HepG2 (cell line): Measurements from ENCODE around the gene OLR1. TPM values are rescaled to one million over a fixed set of nuclear protein-coding genes. Genes with fewer than 3 reads are reported as not detected.

Experiments
- ATAC-seq: fragments of 200-7000 bp; cut with Tn5 transposase; 3 replicates; pipeline ENCODE4 v1.9.1; 2020; ENCODE audit warnings: mild to moderate bottlenecking, moderate library complexity
- BruUV-seq: library from RNA; stranded (reverse); fragments of 400-500 nt; replicated peaks from 2 replicates; lab custom pipeline; 2021; lab: Mats Ljungman, UMichigan
- CTCF ChIA-PET: fragments of 300-600 bp; formaldehyde crosslinking; extraction: SDS; loops from one replicate; lab custom pipeline; 2021; ENCODE audit warnings: low total read pairs, inconsistent platforms, low intra/inter-chr PET ratio; lab: Yijun Ruan, JAX
- POLR2A ChIA-PET: fragments of 350-600 bp; sonication (Branson Sonifier 250); formaldehyde crosslinking; loops from one replicate; lab custom pipeline; 2020; ENCODE audit warnings: antibody characterized with exemption, inconsistent platforms; lab: Yijun Ruan, JAX
- DNase-seq: peaks from one replicate; pipeline ENCODE4 v3.0.0-alpha.2; 2015; ENCODE audit warnings: low spot score
- FAIRE-seq: peaks from 3 replicates; lab custom pipeline; 2011; peaks lifted over from hg19 to GRCh38; lab: Jason Lieb, UNC
- H2AFZ ChIP-seq: one replicate; pipeline ENCODE4 v1.6.1; 2011; ENCODE audit warnings: low read length, inconsistent platforms
- H3K27ac ChIP-seq: fragments of 300-600 bp; 3 replicates; pipeline ENCODE4 v1.8.0; 2011; ENCODE audit warnings: mixed run types, mild to moderate bottlenecking, mixed read lengths, low read length, inconsistent platforms; ENCODE audit not compliant: insufficient read depth; ENCODE audit errors: extremely low read length
- H3K27me3 ChIP-seq, 2 experiments: fragments of 200-600 bp in 1 of 2; 2 replicates in 1 of 2; 3 replicates in 1 of 2; pipeline versions ENCODE4 v1.6.0 to v1.8.0; 2011; ENCODE audit warnings: low read length in 2 of 2, mild to moderate bottlenecking in 2 of 2, moderate library complexity in 2 of 2, inconsistent platforms in 1 of 2; ENCODE audit not compliant: insufficient read depth in 2 of 2, control insufficient read depth in 1 of 2
- H3K36me3 ChIP-seq, 2 experiments: fragments of 200-600 bp in 1 of 2; replicated peaks in 1 of 2; 2 replicates in 1 of 2; 3 replicates in 1 of 2; pipeline versions ENCODE4 v1.5.1 to v1.8.0; 2011; ENCODE audit warnings: low read length in 2 of 2, inconsistent platforms in 1 of 2; ENCODE audit not compliant: insufficient read depth in 2 of 2, control insufficient read depth in 1 of 2
- H3K4me1 ChIP-seq: 2 replicates; pipeline ENCODE4 v1.5.1; 2012; ENCODE audit warnings: low read length, inconsistent platforms; ENCODE audit not compliant: insufficient read depth
- H3K4me2 ChIP-seq: 2 replicates; pipeline ENCODE4 v1.6.0; 2011; ENCODE audit warnings: low read depth, low read length, inconsistent platforms
- H3K4me3 ChIP-seq, 3 experiments: fragments of 200-600 bp in 1 of 3; sonication (generic), shearing (Covaris generic) in 1 of 3; replicated peaks in 1 of 3; 2 replicates each; pipeline ENCODE4 v1.5.1; 2011 to 2016; ENCODE audit warnings: low read length in 3 of 3, inconsistent platforms in 2 of 3, low read depth in 2 of 3, mild to moderate bottlenecking in 2 of 3, control low read depth in 1 of 3, mixed read lengths in 1 of 3; ENCODE audit not compliant: insufficient read depth in 1 of 3
- H3K79me2 ChIP-seq: one replicate; pipeline ENCODE4 v1.6.1; 2011; ENCODE audit warnings: low read length, inconsistent platforms; ENCODE audit not compliant: insufficient read depth
- H3K9ac ChIP-seq: 2 replicates; pipeline ENCODE4 v1.6.0; 2011; ENCODE audit warnings: mild to moderate bottlenecking, low read depth, low read length, inconsistent platforms; ENCODE audit not compliant: insufficient read depth
- H3K9me3 ChIP-seq: 2 replicates; pipeline ENCODE4 v1.5.1; 2012; ENCODE audit warnings: mild to moderate bottlenecking, low read length
- H4K20me1 ChIP-seq: 2 replicates; pipeline ENCODE4 v1.6.0; 2011; ENCODE audit warnings: inconsistent platforms, mild to moderate bottlenecking, low read length, moderate library complexity; ENCODE audit not compliant: insufficient read depth
- ARID3A ChIP-seq: IDR thresholded peaks from 2 replicates; pipeline ENCODE4 v1.6.1; 2012; ENCODE audit warnings: low read depth, low read length, improper control_type of control experiment
- CEBPB ChIP-seq: IDR thresholded peaks from 2 replicates; pipeline ENCODE4 v1.6.1; 2011; ENCODE audit warnings: low read depth, low read length, improper control_type of control experiment, borderline replicate concordance
- CEBPG ChIP-seq: IDR thresholded peaks from 2 replicates; pipeline ENCODE4 v1.6.1; 2016
- CENPX ChIP-seq: sonication (generic); formaldehyde crosslinking; IDR thresholded peaks from 2 replicates; pipeline ENCODE4 v1.9.0; 2021; ENCODE audit warnings: mild to moderate bottlenecking, missing genetic modification reagents, moderate library complexity
- ELF3 ChIP-seq: IDR thresholded peaks from 2 replicates; pipeline ENCODE4 v1.6.1; 2016; ENCODE audit warnings: missing genetic modification reagents, missing compliant biosample characterization
- KLF13 ChIP-seq: sonication (generic); formaldehyde crosslinking; IDR thresholded peaks from 2 replicates; pipeline ENCODE4 v1.4.0; 2020; ENCODE audit warnings: mild to moderate bottlenecking, missing genetic modification reagents
- XBP1 ChIP-seq: sonication (generic); formaldehyde crosslinking; IDR thresholded peaks from 2 replicates; pipeline ENCODE4 v1.5.0; 2020; ENCODE audit warnings: missing genetic modification reagents
- ZNF558 ChIP-seq: sonication (generic); formaldehyde crosslinking; IDR thresholded peaks from 2 replicates; pipeline ENCODE4 v1.9.0; 2022; ENCODE audit warnings: mild to moderate bottlenecking, missing genetic modification reagents, borderline replicate concordance
- ZNF607 ChIP-seq: sonication (generic); formaldehyde crosslinking; IDR thresholded peaks from 2 replicates; pipeline ENCODE4 v1.5.1; 2020; ENCODE audit warnings: missing genetic modification reagents, mild to moderate bottlenecking, borderline replicate concordance
- ZNF609 ChIP-seq: sonication (generic); formaldehyde crosslinking; IDR thresholded peaks from 2 replicates; pipeline ENCODE4 v1.4.0; 2020; ENCODE audit warnings: mild to moderate bottlenecking, missing genetic modification reagents, borderline replicate concordance
- WGBS: methylation state at CpG from one replicate; pipeline ENCODE4 v1.1.6; 2017; ENCODE audit warnings: low lambda C conversion rate; 5-methylcytosine and 5-hydroxymethylcytosine counted together
- in situ Hi-C: cut with HindIII; loops from 2 replicates; pipeline ENCODE4 v1.10.0; 2017; ENCODE audit warnings: low pct_unique_long_range_greater_than_20kb; ENCODE audit not compliant: extremely low pct_ligation_motif_present
- intact Hi-C: fragments of 100-400 bp; cut with micrococcal nuclease; formaldehyde crosslinking; loops from one replicate; pipeline ENCODE4 v1.10.0; 2022; ENCODE audit not compliant: unreplicated experiment
- polyA plus RNA-seq, 8 experiments: library from polyadenylated mRNA; depleted of rRNA in 3 of 8; stranded (reverse) in 7 of 8; unstranded in 1 of 8; fragments of >200 nt; fragmentation: Illumina TruSeq in 4 of 8; extraction: Trizol in 4 of 8; gene quantifications; 2 replicates each; pipeline versions ENCODE4 v1.2.1 to v1.2.3, GENCODE V29; 2011 to 2016; ENCODE audit warnings: low read depth in 4 of 8, missing spikeins in 1 of 8, mixed read lengths in 1 of 8; ENCODE audit not compliant: insufficient read depth in 1 of 8
- total RNA-seq, 5 experiments: library from RNA; depleted of rRNA; stranded (reverse); fragments of >200 nt; fragmentation: Illumina TruSeq; extraction: Trizol; gene quantifications; 2 replicates each; pipeline ENCODE4 v1.2.3, GENCODE V29; 2016; ENCODE audit warnings: low read depth in 1 of 5

Gene OLR1
- total and polyA plus RNA-seq, 2 of the 13 experiments (the other 11 are each of a cell fraction or from before 2014, with no cell fraction given), result not detected

GRCh38 chr12:10171973-10172728 lies at the start of gene OLR1 (continued):
- no peak for TF ChIP-seq XBP1
- no peak for TF ChIP-seq ZNF607 (CRISPR knock-in tag)
- no peak for TF ChIP-seq ZNF609 (CRISPR knock-in tag)

- H4K20me1 ChIP-seq, result no peaks in the 10 kb centered on the region
- H3K4me1 ChIP-seq, result no peaks in the 10 kb centered on the region
- no peaks in the 10 kb centered on the region for H3K9me3 ChIP-seq
- no peak overlapping the region for H2AFZ ChIP-seq
- no TSS peak for BruUV-seq
- ATAC-seq (no peak), DNase-seq (no peak), FAIRE-seq (no peak)
- peaks cover 1 to 21% of the 10 kb centered on the region in 2 experiments; a peak in 3 of 5 replicates for H3K36me3 ChIP-seq
- POLR2A ChIA-PET, result no interaction called here
- no peak overlapping the region for H3K27ac ChIP-seq
- no peak overlapping the region for H3K4me3 ChIP-seq
- H3K27me3 ChIP-seq, result no peaks in the 10 kb centered on the region
- H3K79me2 ChIP-seq, result no peaks in the 10 kb centered on the region
- intact Hi-C loops, result no loop called here
- no peak overlapping the region for H3K9ac ChIP-seq
- in situ Hi-C loops, result no loop called here
- CTCF ChIA-PET, result no interaction called here
- 93% methylated on average over 8 of the region's 8 CpGs for WGBS
- H3K4me2 ChIP-seq, result no peak overlapping the region
- TF ChIP-seq ZNF558 (CRISPR knock-in tag), result no peak
- TF ChIP-seq ELF3, result no peak
- no peak for TF ChIP-seq CENPX
- peak; percentile 44; the same call in 1 of the 2 replicates for TF ChIP-seq CEBPG (CRISPR knock-in tag)
- peak; percentile 79 for TF ChIP-seq CEBPB
- no peak for TF ChIP-seq ARID3A
- no peak for TF ChIP-seq KLF13 (CRISPR knock-in tag)
These were observed 48.6 kb upstream of the OLR1 start for GRCh38 chr12:10220398-10221077.
